GM21737 (cell line): ENCODE measurements around the gene FHOD3.
"Not testable (repeated sequence)": the region's sequence is repeated elsewhere in the genome, so short reads cannot be mapped to it uniquely, and the experiment has no call there.

Source experiments
- ATAC-seq: cut with Tn5 transposase; IDR thresholded peaks from one replicate; pipeline ENCODE4 v1.9.1; 2021; ENCODE audit warnings: mild to moderate bottlenecking, moderate library complexity; ENCODE audit not compliant: unreplicated experiment

The FHOD3 gene

DNA sequence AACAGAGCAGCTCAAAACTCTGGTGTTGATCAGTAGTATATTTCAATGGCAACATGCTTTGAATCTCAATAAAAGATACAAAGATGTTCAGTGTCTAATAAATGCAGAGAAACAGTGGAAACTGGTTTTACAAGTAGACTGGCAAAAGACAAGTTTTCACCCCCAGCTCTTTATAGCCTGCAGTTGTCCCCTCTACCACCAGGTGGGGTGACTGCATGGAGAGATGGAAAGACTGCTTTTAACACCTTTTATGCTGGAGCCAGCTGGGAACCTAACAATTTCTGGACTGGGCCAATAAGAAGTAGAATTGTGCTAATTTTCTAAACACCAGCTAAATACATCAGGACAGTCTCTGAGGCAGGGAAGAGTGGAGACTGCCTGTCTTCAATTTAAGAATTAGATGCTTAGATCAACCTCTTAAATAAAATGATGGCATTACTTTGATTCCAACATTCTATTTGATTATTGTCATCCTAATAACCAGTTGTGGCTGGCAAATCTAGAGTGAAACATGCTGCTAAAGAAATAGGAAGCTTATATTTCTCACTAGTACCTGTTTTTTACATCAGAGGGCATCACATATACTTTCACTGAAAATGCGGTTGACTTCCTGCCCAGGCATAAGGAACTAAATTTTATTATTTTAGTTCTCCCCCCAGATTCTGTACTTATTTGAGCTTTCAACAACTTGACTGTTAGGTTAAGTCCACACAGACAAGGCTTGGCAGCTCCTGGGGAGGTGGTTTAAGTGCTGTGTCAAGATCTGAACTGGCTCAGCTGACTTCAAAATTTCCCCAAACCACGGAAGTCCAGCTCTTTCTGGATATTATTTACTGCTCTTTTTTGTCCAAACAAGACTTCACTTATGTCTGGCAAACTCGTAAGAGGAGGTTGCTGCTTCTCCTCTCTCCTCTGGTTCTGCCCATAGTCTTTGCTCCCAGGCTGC lies 390.8 kb downstream of the FHOD3 start:
- no peak for ATAC-seq

DNA sequence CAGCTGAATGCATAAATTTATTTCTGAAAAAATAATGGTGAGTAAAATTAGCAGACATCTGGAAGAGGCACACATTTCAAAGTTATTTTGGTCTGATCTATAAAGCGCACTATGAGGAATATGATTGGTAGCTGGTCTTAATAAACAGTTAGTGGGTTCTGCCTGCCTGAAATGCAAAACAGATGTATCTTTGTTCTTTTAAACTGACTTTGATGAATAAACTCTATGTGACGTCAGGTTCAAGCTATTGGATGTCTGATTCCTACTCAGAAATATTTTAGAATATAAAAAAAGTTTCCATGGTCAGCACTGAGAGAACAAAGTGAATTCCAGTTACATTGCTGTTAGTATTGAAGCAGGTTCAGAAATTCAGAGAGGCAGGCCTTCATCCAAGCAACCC lies 394.9 kb downstream of the FHOD3 start:
- no peak for ATAC-seq

DNA sequence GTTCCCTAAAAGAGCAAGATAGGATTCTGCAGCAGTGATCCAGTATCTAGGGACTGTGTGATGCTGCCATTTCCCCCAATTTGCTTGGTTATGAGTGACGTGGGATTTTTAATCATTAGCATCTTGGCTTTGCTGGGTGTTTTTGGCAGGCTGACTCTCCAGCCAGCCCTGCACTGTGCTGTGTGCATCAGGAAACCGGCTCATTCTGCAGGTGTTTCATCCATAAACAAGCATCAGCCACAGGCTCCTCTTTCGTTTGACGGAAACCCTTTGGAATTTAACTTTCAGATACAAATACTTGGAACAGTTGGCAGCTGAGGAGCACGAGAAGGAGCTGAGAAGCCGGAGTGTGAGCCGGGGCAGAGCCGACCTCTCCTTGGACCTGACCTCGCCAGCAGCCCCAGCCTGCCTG lies 395.4 kb downstream of the FHOD3 start:
- ATAC-seq = no peak

DNA sequence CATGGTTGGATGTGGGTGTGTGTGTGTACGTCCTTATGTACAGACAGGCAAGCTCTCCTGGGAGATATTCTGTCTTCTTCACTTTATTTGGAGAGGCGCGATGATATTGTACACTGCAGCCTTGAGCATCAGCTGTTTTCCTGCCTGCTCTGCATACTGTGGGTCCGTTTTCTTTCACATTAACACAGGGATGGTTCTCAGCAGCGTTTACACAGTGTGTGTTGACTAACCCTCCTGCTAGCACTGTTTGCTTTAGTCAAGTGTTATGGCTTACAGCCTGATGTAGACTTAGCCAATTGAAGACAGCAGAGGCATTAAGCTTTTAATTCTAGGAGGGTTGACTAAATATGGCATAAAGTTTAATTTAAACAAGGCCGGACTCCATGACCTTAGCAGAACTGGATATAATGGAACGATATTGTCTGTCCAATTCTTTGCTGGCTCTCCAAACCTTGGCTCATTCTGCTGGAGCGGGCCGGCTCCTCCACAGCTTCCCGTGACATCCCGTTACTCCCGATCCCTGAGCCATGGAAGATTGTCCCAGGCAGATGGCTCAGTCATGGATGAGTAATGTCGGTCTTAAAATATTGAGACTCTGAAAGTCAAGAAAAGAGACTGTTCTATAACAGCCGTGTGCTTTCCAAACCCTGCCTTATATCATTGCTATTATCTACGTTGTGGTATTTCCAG lies 396.6 kb downstream of the FHOD3 start:
- no peak for ATAC-seq

DNA sequence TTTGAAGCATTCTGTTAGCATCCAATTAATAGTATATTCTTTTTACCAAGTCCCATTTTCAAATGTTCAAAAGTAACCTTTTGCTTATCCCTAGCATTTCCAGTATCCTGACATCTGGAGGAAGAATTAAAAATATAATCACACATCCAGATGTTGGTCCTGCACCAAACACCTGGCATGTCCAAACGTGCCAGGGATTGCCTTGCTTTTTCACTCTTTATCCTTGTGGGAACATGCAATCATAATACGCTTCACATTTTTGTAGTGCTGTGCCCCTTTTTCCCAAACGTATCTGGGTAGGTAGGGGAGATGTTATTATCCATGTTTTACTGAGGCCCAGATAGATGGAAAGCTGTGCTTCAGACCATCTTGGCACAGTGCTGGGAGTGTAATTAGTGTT lies 398.3 kb downstream of the FHOD3 start:
- ATAC-seq = no peak

DNA sequence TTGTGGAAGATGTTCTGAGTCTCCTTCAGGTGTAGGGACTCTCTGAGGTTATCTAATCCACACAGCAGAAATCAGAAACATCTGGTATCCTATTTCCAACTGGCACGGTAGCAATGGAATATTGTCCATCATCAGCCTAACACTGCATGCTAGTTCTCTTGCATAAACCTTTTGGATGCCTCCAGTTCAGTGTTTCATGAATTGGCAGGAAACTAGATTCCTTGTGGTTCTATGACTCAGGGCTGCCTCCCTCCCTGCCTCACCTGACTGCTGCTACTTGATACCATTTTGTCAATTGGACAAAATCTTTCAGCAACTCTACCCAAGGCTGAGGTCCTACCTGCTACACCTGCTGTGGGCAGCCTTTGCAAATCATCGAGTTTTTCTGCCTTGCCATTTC lies 400.4 kb downstream of the FHOD3 start:
- ATAC-seq = no peak

DNA sequence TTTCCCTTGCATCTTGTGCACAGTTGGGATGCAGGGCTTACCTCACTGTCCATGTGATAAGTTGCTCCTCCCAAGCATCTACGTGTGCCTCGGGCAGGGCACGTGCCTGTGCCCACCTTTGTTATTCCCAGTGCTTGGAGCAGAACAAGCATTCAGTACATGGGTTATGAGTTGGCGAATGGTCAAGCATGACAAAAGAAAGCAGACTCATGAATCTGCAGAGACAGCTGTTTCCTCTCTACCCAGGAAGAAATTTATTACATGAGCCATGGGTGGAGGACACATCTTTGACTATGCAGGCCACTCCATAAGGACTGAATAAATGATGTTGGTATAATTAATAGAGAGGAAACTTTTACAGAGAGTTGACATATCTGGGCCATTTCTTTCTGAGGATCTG lies 403.4 kb downstream of the FHOD3 start:
- ATAC-seq = no peak

DNA sequence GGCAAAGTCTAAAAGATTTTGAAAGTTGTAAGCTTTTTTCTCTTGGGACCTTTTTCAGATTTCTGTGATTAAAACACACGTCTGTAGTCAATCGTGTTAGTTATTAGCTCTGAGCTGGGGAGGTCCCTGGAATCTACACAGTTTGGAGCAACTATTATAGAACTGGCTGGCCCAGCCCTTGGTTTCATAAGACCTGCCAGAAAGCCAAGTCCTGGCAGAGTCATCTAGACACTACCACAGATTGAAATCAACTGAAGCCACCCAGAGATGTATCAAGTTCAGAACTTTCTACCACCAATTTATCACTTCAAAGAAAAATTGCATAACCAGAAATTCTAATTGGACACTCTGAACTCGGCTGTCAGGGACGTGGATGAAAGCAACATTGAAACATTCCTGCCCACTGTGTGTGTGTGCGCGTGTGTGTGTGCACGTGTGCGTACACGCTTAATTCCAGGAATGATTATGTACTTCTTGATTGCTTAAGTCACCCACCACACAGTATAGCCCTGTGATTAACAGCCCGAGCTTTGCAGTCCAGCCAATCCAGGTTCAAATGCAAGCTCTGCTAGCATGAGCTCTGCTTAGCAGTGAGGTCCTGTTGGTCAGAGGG lies 405.0 kb downstream of the FHOD3 start:
- no peak for ATAC-seq

DNA sequence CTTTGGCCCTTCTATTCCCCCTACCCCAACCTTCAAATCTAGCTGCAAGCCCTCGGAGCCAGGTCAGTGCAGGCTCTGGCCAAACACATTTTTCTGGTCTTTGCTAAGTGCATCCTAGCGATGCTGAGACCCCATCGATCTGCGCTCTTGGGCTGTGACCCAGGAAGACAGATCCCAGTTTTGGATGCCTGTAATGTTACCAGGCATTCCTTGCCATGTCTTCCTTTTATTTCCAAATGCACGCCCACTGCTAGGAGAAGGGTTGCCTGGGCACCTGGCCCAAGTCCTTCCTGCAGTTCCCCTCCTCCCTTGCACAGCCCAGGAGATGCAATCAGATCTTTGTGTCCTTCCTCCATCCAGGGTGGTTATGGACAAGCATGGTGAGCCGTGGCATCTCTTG lies 406.6 kb downstream of the FHOD3 start:
- ATAC-seq = no peak

DNA sequence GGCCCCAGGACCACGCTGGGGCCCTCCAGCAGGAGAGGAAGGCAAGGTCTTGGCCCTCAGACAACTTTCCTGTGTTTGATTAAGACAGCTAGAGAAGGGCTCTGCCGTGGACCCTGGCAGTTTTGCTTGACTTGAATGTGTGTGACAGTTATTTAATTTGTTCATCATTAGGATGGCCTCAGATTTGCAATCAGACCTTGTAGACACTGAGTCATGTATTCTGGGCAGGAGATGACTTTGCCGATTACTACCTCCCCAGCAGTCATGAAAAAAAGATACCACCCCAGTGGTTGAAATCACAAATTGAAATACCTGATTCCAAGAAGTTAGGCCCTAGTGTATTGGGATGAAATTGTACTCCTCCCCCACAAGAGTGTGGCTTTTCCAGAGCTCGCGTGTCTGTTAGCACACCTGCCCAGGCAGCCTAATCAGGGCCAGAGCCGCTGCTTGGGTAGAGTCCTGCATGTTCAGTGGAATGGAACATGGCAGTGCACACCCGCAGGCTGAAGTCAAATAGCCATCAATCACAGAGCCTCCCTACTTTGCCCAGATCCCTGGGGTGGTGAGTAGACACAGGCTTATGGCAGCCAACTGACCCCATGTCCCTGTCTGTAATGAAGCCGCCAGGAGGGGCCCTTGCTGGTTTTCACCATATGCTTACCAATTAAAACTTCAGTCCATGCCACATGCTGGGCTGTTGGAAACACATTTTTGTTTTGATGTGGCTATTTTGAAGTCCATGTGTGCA lies 408.8 kb downstream of the FHOD3 start:
- ATAC-seq = no peak

DNA sequence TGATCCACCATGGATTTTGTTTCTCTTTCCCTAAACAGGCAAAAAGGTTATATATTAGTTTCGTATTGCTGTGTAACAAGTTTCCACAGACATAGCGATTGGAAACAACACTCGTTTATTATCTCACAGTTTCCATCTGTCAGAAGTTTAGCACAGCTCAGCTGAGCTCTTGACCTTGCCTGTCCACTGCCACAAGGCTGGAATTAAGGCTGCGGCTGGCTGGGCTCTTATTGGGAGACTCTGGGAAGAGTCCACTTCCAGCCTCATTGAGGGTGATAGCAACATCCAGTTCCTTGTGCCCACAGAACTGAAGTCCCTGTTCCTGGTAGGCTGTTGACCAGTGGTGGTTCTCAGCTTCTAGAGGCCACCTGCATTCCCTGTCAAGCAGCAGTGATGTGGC lies 410.9 kb downstream of the FHOD3 start:
- no peak for ATAC-seq

DNA sequence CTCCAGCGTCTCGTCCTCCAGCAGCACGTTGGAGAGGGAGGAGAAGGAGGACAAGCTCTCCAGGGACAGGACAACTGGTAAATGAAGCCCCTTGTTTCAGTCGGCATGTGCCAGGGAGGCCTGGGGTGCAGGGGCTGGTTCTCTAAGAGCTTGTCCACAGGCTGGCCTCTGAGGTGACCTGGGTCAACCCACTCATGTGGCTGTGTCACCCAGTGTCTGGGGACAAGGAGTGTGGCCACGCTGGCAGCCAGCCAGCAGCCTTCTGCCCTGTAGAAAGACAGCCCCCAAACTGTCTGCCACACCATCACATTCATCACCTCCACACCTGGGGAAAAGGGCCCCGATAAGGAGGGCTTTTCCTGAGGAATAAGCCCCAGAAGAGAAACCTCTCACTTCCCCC lies 411.8 kb downstream of the FHOD3 start:
- ATAC-seq = no peak

DNA sequence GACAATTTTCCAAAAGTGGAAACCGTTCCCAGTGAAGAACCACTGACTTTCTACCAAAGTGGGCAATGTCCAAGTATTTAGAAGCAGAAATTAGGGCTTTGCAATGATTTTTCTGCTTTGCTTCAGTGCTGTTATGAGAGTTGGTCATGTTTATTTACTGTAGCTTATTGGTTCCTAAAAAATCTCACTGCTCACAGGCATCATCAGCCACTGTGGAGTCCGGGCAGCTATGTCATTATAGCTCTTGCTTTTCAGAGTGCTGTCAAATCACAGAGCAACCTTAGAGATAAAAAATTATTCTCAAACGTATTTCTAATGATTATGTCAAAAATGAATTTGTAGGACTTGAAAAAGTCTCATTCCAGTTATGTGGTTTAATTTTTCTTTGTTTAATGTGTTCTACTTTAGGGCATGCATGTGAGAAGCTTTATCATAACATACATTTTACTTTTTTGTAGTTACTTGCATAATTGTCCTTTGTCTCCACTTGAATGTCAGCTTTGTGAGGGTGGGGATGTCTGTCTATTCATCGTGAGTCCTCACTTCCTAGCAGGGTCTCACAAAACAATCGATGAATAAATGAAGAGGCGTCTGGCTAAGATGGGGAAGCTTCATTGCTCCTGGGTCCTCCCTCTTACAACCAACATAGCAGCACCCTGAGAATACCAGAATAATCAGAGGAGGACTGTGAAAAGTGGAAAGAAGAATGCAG lies 413.7 kb downstream of the FHOD3 start:
- no peak for ATAC-seq

DNA sequence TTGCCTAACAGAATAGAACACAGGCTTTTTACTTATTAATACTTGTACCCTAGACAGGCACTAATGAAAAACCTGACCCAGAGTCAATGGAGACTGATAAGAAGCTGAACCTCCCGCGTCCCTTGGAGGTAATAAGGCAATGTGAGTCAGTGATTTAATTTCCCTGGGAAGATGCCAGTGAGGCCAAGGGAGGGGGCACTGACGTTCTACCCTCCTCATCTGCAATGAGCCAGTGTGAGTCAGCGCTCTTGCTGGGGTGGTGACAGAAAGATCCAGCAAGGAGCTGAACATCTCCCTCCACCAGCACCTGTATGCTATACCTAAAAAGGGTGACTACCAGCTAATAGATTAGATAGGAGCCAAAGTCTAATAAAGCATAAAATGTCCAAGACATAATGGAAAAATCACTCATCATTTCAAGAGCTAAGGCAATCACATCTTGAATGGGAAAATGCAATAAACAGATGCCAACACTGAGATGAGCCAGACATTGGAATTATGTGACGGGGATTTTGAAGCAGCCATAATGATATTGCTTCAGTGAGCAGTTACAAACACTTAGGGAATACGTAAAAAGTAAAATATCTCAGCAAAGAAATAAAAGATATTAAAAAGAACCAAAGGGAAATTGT lies 414.4 kb downstream of the FHOD3 start:
- no peak for ATAC-seq

DNA sequence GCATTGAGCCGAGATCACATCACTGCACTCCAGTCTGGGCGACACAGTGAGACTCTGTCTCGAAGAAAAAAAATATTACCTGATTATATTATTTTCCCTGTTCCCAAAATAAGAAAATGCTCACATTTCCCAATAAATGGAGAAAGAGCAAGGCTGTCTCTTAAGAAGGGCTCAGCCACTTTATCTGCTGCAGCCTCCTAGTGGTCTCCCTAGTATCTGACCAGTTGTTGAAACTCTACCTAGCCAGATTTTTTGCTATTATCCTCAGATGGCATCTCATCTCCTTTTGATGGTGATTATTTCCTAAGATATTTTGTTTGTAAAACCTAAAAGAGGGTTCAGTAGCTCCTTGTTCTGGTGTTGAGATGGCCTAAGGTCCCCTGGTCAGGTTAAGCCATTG lies 417.0 kb downstream of the FHOD3 start:
- no peak for ATAC-seq

DNA sequence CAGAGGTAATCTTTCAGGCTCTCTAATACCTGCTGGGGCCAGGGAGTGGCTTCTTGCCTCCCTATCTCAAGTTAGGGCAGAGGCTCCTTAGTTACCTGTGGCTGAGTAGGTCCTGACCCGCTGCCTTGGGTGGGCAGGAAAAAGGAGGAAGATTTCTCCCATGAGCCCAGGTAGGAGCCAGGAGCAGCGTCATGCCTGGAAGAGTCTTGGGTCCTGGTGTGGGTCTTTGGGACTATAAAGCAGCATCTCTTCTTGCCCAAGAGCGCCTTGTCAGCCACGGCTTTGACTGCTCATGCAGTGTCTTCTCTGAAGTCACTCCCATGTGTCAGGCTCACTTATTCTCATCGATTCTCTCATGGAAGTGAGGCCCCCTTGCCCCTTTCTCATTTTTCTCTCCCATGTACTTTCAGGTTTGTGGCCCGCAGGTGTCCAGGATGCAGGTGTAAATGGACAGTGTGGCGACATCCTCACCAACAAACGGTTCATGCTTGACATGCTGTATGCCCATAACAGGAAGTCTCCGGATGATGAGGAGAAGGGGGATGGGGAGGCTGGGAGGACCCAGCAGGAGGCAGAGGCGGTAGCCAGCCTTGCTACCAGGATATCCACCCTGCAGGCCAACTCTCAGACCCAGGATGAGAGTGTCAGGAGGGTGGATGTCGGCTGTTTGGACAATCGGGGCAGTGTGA lies 420.1 kb downstream of the FHOD3 start:
- ATAC-seq = no peak

DNA sequence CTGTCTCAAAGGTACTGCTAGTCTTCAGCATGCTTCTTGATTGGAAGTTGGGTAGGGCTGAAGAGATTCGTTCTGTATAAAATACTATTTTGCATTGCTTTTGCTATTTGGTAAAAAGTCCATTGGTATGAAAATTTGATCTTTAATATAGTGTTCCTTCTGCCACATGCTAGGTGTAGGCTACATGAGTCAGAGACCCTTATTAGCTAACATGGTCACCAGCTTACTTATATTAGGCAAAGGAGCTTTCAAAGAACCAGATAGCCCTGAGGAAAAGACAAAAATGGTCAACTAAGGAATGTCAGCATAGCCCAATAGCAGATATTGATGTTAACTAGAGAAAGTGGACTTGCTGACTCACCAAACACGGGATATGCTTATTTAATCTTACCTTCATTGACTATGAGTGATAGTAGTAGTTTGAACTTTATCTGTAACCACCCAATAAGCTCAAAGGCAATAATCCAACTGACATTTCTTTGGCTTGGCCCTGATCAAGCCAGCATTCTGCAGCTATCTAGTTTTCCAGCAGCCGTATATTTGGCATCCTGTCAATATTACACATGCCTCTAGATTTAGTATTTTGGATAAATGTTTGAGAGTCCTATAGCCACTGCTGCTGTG lies 421.3 kb downstream of the FHOD3 start:
- no peak for ATAC-seq

DNA sequence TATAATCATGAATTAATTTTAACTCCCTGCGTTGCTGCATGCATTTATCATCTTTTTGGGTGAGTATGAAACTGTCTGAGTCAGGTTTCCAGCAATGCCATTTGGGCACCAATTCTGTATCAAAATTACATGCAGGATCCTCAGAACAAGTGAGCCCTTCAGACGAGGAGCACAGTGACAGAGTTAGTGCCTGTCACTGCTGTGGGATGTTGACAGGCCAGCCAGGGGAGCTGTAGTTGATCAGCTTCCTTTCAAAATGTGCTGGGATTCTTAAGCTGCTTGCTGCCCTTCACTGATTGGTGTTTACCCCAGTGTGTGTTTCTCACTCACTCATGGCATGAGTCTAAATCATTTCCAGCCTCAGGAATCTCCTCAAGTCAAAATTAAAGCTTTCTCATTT lies 422.1 kb downstream of the FHOD3 start:
- no peak for ATAC-seq

DNA sequence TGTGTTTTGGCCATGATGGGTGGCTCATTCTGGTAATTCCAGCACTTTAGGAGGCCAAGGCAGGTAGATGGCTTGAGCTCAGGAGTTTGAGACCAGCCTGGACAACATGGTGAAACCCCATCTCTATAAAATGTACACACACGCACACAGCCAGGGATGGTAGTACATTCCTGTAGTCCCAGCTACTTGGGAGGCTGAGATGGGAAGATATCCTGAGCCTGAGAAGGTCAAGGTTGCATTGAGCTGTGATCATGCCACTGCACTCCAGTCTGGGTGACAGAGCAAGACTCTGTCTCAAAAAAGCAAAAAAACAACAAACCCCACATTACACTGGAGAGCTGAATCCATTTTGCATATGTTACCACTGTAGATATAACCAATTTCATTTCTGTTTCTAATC lies 423.8 kb downstream of the FHOD3 start:
- ATAC-seq = not testable (repeated sequence)
